Kidney (tissue), 14 donors: Measurements from ENCODE around the gene TGOLN2. TPM values are rescaled to one million over a fixed set of nuclear protein-coding genes. Genes with fewer than 3 reads are reported as not detected.

Experiments
- DNase-seq, 5 donors: peaks; one replicate each; pipeline ENCODE4 v3.0.0-alpha.2; 2013 to 2020
- FAIRE-seq: peaks from 2 replicates; lab custom pipeline; 2012; peaks lifted over from hg19 to GRCh38; lab: Jason Lieb, UNC
- H3K27ac ChIP-seq, 2 donors: one replicate each; pipeline ENCODE4 v1.7.0; 2013; ENCODE audit warnings: low read depth in 2 of 2, low read length in 2 of 2, inconsistent platforms in 1 of 2
- H3K27me3 ChIP-seq: one replicate; pipeline ENCODE4 v1.7.1; 2013; ENCODE audit warnings: low read length, inconsistent platforms; ENCODE audit not compliant: control insufficient read depth, insufficient read depth
- H3K36me3 ChIP-seq, 3 donors: one replicate each; pipeline versions ENCODE4 v1.7.0 to v1.7.1; 2013; ENCODE audit warnings: low read length in 3 of 3, control low read depth in 1 of 3, inconsistent platforms in 1 of 3; ENCODE audit not compliant: insufficient read depth in 3 of 3, control insufficient read depth in 2 of 3
- H3K4me1 ChIP-seq, 3 donors: one replicate each; pipeline versions ENCODE4 v1.7.0 to v1.7.1; 2013; ENCODE audit warnings: low read length in 3 of 3, inconsistent platforms in 1 of 3, low read depth in 1 of 3; ENCODE audit not compliant: control insufficient read depth in 2 of 3, insufficient read depth in 2 of 3
- H3K4me3 ChIP-seq, 3 donors: one replicate each; pipeline versions ENCODE4 v1.7.0 to v1.8.1; 2013; ENCODE audit warnings: low read length in 3 of 3, control low read depth in 1 of 3, inconsistent platforms in 1 of 3
- H3K9ac ChIP-seq, 3 donors: one replicate each; pipeline versions ENCODE4 v1.7.0 to v1.7.1; 2013; ENCODE audit warnings: low read length in 3 of 3, control low read depth in 1 of 3, inconsistent platforms in 1 of 3
- H3K9me3 ChIP-seq, 3 donors: one replicate each; pipeline versions ENCODE4 v1.7.0 to v1.7.1; 2013; ENCODE audit warnings: low read length in 3 of 3, control low read depth in 1 of 3, inconsistent platforms in 1 of 3; ENCODE audit not compliant: control insufficient read depth in 2 of 3, insufficient read depth in 1 of 3
- intact Hi-C: fragments of 100-400 bp; cut with DNase I; formaldehyde crosslinking; loops from one replicate; pipeline ENCODE4 v1.11.1; 2022
- polyA plus RNA-seq: library from polyadenylated mRNA; stranded (reverse); fragments of 350-450 nt; fragmentation: Illumina TruSeq; extraction: RNeasy Lipid Tissue Mini Kit (QIAGEN cat#74804); gene quantifications from one replicate; pipeline ENCODE4 v1.2.3, GENCODE V29; 2014; ENCODE audit warnings: low read depth, low replicate concordance; ENCODE audit not compliant: insufficient read depth
- total RNA-seq: library from RNA; stranded (reverse); fragmentation: NEBNext Ultra II Directional; extraction: Animal tissue kit (Norgen Biotek cat#: 25700); gene quantifications from one replicate; pipeline ENCODE4 v1.2.1, GENCODE V29; 2021
- TF ChIP-seq, protein P1 (sequence below): IDR thresholded peaks from 3 replicates; pipeline ENCODE4 v1.5.1; 2012; ENCODE audit warnings: mild to moderate bottlenecking, moderate library complexity, borderline replicate concordance; ENCODE audit not compliant: insufficient read depth; ENCODE audit errors: extremely low read depth
- donor health status: control.
- donor health status: control.
- donor health status: control.
- donor health status: control.
- donor health status: control.
- donor health status: DM: yes; HTN: yes; CAD: no.
- donor health status: Normal renal cell carcinoma (clear cell type).

TGOLN2 gene
- total and polyA plus RNA-seq, 2 donors from 2014 or later, result 71.8 to 175 TPM

DNA sequence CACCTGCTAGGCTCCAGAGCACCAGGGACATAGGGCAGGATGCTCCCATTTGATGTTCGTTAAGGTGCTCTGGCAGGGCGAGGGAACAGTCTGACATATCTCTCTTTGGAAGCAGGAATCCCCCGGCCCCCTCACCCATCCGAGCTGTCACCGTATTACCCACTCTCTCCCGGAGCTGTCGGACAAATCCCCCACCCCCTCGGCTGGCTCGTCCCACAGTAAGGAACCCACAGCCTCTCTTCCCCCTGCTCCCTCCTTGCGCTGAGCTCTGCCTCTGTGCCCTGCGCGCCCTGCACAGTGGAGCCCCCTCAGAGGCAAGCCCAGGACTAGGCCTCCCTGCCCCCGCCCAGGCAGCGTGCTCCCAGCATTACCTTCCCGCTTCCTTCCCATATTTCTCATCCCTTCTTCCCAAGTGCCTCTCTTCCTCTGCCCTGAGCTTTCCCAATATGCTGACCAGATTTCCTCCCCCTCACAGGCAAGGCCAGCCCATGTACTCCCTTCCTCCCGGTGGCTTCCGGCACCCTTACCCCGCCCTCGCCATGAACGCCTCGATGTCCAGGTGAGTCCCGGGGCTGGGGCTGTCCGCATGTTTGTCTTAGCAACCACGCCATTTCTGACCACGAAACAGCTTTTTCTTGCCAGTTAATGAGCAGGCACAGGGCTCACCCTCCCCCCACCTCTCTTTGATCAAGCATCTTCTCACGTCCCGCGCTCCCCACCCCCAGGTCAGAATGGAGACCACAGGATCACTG lies 23.8 kb downstream of the TGOLN2 start:
- FAIRE-seq, result no peak
- no peak for DNase-seq

GRCh38 chr2:85302121-85302520 lies 25.7 kb downstream of the TGOLN2 start:
- TF ChIP-seq, protein P1, sequence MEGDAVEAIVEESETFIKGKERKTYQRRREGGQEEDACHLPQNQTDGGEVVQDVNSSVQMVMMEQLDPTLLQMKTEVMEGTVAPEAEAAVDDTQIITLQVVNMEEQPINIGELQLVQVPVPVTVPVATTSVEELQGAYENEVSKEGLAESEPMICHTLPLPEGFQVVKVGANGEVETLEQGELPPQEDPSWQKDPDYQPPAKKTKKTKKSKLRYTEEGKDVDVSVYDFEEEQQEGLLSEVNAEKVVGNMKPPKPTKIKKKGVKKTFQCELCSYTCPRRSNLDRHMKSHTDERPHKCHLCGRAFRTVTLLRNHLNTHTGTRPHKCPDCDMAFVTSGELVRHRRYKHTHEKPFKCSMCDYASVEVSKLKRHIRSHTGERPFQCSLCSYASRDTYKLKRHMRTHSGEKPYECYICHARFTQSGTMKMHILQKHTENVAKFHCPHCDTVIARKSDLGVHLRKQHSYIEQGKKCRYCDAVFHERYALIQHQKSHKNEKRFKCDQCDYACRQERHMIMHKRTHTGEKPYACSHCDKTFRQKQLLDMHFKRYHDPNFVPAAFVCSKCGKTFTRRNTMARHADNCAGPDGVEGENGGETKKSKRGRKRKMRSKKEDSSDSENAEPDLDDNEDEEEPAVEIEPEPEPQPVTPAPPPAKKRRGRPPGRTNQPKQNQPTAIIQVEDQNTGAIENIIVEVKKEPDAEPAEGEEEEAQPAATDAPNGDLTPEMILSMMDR, result no peak
- Histone ChIP-seq H3K4me1 (no peaks in the 10 kb centered on the region), H3K27me3 (no peaks in the 10 kb centered on the region), H3K9me3 (no peaks in the 10 kb centered on the region), H3K36me3 (peaks cover 0 to 3% (median 0%) of the 10 kb centered on the region in 3 donors), H3K27ac (no peak overlapping the region), H3K4me3 (no peak overlapping the region), H3K9ac (no peak overlapping the region)
- no peak for DNase-seq
- intact Hi-C loops, result loop anchor here (10.0 kb wide), 1 partner anchor 237 kb away; no protein-coding TSS in a partner anchor
- no peak for FAIRE-seq

More for the DNA sequence above, 23.8 kb downstream of the TGOLN2 start:
- Histone ChIP-seq H3K27ac (no peak overlapping the region), H3K4me3 (no peak overlapping the region), H3K9me3 (no peaks in the 10 kb centered on the region), H3K9ac (no peak overlapping the region), H3K36me3 (peaks cover 0 to 3% (median 0%) of the 10 kb centered on the region in 3 donors), H3K4me1 (peaks cover 5 to 6% (median 6%) of the 10 kb centered on the region in 3 donors), H3K27me3 (no peaks in the 10 kb centered on the region)
- TF ChIP-seq, protein P1, result no peak
- intact Hi-C loops, result loop anchor here (10.0 kb wide), 1 partner anchor 239 kb away; no protein-coding TSS in a partner anchor

DNA sequence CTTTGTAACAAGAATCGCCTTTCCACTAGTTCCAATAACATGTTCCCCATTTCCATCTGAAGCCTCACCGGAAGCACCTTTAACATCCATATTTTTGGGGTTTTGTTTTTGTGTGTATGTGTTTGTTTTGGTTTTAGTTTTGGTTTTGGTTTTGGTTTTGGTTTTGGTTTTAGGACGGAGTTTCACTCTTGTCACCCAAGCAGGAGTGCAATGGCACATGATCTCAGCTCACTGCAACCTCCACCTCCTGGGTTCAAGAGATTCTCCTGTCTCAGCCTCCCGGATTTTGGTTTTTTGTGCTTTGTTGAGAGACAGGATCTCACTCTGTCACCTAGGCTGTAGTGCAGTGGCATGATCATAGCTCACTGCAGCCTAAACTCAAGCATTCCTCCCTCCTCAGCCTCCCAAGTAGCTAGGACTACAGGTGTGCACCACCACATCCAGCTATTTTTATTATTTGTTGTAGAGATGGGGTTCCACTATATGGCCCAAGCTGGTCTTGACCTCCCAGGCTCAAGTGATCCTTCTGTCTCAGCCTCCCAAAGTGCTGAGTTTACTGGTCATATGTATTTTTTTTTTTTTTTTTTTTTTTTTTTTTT lies 36.3 kb downstream of the TGOLN2 start:
- Histone ChIP-seq H3K4me3 (no peak overlapping the region), H3K36me3 (no peaks in the 10 kb centered on the region), H3K27ac (peak overlapping the region in 1 of 2 donors; percentile 65), H3K9ac (no peak overlapping the region), H3K9me3 (no peaks in the 10 kb centered on the region), H3K4me1 (no peaks in the 10 kb centered on the region), H3K27me3 (no peaks in the 10 kb centered on the region)
- FAIRE-seq, result no peak
- TF ChIP-seq, protein P1, result no peak
- no peak for DNase-seq
- intact Hi-C loops, result no loop called here
